ENCODE measurements around the gene NAGS.

NAGS gene

GRCh38 chr17:43958748-43959352 lies 45.6 kb upstream of the NAGS start (continued):
- no peak for TF ChIP-seq ZNF202 (tag by site-specific recombination; IDR thresholded peaks at IDR 0.05; ENCODE audit: borderline replicate concordance)
- no peak for TF ChIP-seq ZNF23 (tag by site-specific recombination; IDR thresholded peaks at IDR 0.05; ENCODE audit: borderline replicate concordance)
- 0 out of 2 replicates have a peak, but pooled peaks have one; percentile 35 for TF ChIP-seq ZFP69B (tag by site-specific recombination; IDR thresholded peaks at IDR 0.05)
- no peak for TF ChIP-seq ZNF548 (tag by site-specific recombination; IDR thresholded peaks at IDR 0.05)
- TF ChIP-seq PRDM4 (tag by site-specific recombination; IDR thresholded peaks at IDR 0.05), result no peak
- TF ChIP-seq ZNF610 (tag by site-specific recombination; IDR thresholded peaks at IDR 0.05; ENCODE audit: borderline replicate concordance), result no peak
- TF ChIP-seq, protein P1, sequence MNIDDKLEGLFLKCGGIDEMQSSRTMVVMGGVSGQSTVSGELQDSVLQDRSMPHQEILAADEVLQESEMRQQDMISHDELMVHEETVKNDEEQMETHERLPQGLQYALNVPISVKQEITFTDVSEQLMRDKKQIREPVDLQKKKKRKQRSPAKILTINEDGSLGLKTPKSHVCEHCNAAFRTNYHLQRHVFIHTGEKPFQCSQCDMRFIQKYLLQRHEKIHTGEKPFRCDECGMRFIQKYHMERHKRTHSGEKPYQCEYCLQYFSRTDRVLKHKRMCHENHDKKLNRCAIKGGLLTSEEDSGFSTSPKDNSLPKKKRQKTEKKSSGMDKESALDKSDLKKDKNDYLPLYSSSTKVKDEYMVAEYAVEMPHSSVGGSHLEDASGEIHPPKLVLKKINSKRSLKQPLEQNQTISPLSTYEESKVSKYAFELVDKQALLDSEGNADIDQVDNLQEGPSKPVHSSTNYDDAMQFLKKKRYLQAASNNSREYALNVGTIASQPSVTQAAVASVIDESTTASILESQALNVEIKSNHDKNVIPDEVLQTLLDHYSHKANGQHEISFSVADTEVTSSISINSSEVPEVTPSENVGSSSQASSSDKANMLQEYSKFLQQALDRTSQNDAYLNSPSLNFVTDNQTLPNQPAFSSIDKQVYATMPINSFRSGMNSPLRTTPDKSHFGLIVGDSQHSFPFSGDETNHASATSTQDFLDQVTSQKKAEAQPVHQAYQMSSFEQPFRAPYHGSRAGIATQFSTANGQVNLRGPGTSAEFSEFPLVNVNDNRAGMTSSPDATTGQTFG (tag by site-specific recombination; IDR thresholded peaks at IDR 0.05; ENCODE audit: borderline replicate concordance), result no peak
- TF ChIP-seq KLF7 (tag by site-specific recombination; IDR thresholded peaks at IDR 0.05; ENCODE audit: borderline replicate concordance), result no peak
- TF ChIP-seq ZNF629 (tag by site-specific recombination; IDR thresholded peaks at IDR 0.05), result peak; percentile 25; the same call in 1 of the 2 replicates
- TF ChIP-seq ZNF843 (tag by site-specific recombination; IDR thresholded peaks at IDR 0.05), result no peak
- TF ChIP-seq, protein P2, sequence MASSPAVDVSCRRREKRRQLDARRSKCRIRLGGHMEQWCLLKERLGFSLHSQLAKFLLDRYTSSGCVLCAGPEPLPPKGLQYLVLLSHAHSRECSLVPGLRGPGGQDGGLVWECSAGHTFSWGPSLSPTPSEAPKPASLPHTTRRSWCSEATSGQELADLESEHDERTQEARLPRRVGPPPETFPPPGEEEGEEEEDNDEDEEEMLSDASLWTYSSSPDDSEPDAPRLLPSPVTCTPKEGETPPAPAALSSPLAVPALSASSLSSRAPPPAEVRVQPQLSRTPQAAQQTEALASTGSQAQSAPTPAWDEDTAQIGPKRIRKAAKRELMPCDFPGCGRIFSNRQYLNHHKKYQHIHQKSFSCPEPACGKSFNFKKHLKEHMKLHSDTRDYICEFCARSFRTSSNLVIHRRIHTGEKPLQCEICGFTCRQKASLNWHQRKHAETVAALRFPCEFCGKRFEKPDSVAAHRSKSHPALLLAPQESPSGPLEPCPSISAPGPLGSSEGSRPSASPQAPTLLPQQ (tag by site-specific recombination; IDR thresholded peaks at IDR 0.05), result no peak; the same call in none of the 2 replicates
- TF ChIP-seq ZNF324 (tag by site-specific recombination; IDR thresholded peaks at IDR 0.05), result no peak
- TF ChIP-seq SP7 (tag by site-specific recombination; IDR thresholded peaks at IDR 0.05), result 0 out of 2 replicates have a peak, but pooled peaks have one; percentile 31
- TF ChIP-seq, protein P3, sequence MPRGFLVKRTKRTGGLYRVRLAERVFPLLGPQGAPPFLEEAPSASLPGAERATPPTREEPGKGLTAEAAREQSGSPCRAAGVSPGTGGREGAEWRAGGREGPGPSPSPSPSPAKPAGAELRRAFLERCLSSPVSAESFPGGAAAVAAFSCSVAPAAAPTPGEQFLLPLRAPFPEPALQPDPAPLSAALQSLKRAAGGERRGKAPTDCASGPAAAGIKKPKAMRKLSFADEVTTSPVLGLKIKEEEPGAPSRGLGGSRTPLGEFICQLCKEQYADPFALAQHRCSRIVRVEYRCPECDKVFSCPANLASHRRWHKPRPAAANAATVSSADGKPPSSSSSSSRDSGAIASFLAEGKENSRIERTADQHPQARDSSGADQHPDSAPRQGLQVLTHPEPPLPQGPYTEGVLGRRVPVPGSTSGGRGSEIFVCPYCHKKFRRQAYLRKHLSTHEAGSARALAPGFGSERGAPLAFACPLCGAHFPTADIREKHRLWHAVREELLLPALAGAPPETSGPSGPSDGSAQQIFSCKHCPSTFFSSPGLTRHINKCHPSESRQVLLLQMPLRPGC (tag by site-specific recombination; IDR thresholded peaks at IDR 0.05), result peak; percentile 50; the same call in 1 of the 2 replicates
- peak; percentile 94 for TF ChIP-seq PRDM6 (tag by site-specific recombination; IDR thresholded peaks at IDR 0.05)
- TF ChIP-seq ZNF513 (tag by site-specific recombination; IDR thresholded peaks at IDR 0.05), result no peak
- no peak for TF ChIP-seq KLF16 (tag by site-specific recombination; IDR thresholded peaks at IDR 0.05)
- no peak for TF ChIP-seq PATZ1 (tag by site-specific recombination; IDR thresholded peaks at IDR 0.05)
- no peak for TF ChIP-seq ZNF19 (tag by site-specific recombination; IDR thresholded peaks at IDR 0.05; ENCODE audit: low read depth)
- TF ChIP-seq, protein P4, sequence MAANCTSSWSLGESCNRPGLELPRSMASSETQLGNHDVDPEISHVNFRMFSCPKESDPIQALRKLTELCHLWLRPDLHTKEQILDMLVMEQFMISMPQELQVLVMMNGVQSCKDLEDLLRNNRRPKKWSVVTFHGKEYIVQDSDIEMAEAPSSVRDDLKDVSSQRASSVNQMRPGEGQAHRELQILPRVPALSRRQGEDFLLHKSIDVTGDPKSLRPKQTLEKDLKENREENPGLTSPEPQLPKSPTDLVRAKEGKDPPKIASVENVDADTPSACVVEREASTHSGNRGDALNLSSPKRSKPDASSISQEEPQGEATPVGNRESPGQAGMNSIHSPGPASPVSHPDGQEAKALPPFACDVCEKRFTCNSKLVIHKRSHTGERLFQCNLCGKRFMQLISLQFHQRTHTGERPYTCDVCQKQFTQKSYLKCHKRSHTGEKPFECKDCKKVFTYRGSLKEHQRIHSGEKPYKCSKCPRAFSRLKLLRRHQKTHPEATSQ (tag by site-specific recombination; IDR thresholded peaks at IDR 0.05), result no peak
- TF ChIP-seq ZBTB44 (tag by site-specific recombination; IDR thresholded peaks at IDR 0.05), result no peak

Data from HEK293 (cell line).